ENCODE data around the gene CD79A. TPM values are rescaled to one million over a fixed set of nuclear protein-coding genes. Genes with fewer than 3 reads are reported as not detected.

The CD79A gene
- total and polyA plus RNA-seq, 5 donors = 0.09 to 0.58 (median 0.37) TPM; not detected in 2

DNA sequence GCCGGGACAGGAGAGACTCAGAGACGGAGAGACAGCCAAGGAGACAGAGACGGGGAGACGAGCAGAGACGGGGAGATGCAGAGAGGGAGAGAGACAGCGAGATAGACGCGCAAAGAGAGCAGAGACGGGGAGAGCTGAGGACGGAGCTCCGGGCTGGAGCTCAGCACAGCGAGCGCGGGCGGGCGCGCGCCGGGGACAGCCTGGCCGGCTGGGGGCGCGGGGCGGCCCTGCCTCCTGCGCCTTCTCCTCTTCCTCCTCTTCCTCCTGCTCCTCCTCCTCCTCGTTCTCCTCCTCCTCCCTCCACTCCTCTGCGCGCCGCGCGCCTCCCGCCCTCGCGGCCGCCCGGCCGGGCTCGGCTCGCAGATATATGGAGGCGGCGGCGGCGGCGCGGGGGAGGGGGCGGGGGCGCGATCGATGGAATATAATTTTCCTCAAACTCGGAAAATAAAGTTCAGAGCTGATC, 51.2 kb downstream of the CD79A start, which contains the start of gene ERFL:
Gene ERFL, minus strand, starts transcription at position 229 of the 463 bp plus-strand sequence. CDS start 15,530 bp downstream, outside the sequence.
- Histone ChIP-seq H3K9me3 (ENCODE audit: control insufficient read depth, low read length) (no peaks in the 10 kb centered on the region), H3K4me3 (ENCODE audit: low read length) (peak within 1 kb of the TSS; percentile 57), H3K27ac (ENCODE audit: low read length) (no peak within 1 kb of the TSS), H3K27me3 (ENCODE audit: control insufficient read depth, insufficient read depth) (no peaks in the 10 kb centered on the region), H3K4me1 (ENCODE audit: control insufficient read depth, insufficient read depth, low read length) (peaks cover 2% of the 10 kb centered on the region)
- DNase-seq = peak in 1 of 3 donors; percentile 39
- intact Hi-C loops (cut with DNase I) = no loop called here
- ATAC-seq = no peak
- WGBS = under 1% methylated on average over 49 of the region's 49 CpGs

DNA sequence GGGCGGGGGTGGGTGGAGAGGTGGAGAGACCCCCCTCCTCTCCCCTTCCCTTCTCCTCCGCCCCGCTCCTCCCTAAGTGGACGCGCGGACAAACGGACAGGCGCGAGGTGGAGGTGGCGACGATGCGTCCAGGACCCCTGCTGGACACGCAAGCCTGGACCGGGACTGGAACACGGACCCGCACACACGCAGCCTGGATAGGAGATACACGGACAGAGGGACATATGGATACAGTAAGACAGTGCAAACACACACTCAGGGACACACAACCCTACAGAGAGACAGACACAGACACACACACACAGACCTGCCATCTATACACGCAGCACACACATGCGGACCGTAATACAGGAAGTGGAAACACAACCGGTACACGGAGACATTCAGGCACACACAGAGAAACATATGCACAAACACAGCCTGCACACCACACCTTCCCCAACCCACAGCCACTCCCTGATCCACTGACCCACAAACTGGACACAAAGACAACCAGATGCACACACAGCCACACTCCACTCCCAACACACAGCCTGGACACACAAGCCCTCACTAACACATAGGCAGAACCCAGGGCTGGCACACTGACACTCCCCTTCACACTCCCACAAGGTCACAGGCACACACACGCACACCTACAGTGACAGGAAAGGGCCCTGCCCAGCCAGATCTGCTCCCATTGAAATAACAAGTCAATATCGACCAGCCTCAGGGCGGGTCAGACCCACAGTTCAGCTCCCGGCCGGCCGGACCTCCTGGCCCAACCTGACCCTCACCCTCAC, 51.9 kb downstream of the CD79A start:
- H3K27ac ChIP-seq (ENCODE audit: low read length) = no peak overlapping the region
- intact Hi-C loops (cut with DNase I) = no loop called here
- H3K9me3 ChIP-seq (ENCODE audit: control insufficient read depth, low read length) = no peaks in the 10 kb centered on the region
- H3K27me3 ChIP-seq (ENCODE audit: control insufficient read depth, insufficient read depth) = no peaks in the 10 kb centered on the region
- ATAC-seq = no peak
- DNase-seq = peak in 1 of 3 donors; percentile 37
- peak overlapping the region; percentile 57 for H3K4me3 ChIP-seq (ENCODE audit: low read length)
- H3K4me1 ChIP-seq (ENCODE audit: control insufficient read depth, insufficient read depth, low read length) = peaks cover 2% of the 10 kb centered on the region
- 3% methylated on average over 29 of the region's 29 CpGs for WGBS

DNA sequence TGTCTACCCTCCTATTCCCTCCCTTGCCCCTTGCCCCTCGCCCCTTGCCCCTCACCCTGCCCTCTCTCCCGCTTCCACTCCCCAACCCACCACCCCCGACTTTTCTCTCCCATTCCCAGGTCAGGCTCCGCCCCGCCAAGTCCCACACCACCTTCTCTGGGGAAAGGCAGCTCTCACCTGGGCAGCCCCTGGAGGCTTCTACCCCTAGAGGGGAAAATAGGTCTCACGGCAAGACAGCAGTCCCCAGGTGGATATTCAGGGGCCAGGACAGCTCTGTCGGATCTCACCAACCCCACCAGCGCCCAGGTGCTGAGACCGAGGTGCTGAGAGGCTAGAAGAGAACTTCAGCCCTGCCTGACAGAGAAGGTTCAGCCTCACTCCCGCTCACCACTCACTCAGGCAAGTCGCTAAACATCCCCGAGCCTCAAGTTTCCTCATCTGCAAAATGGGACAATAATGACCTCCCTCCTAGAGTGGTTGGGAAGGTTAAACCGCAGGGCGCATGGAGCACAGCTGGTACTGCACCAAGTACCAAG, 52.5 kb downstream of the CD79A start:
- intact Hi-C loops (cut with DNase I) = loop anchor here in 1 of 4 donors (10.0 kb wide), 1 partner anchor 45 kb away; the partner anchor contains the start of gene ARHGEF1
- no peak for ATAC-seq

DNA sequence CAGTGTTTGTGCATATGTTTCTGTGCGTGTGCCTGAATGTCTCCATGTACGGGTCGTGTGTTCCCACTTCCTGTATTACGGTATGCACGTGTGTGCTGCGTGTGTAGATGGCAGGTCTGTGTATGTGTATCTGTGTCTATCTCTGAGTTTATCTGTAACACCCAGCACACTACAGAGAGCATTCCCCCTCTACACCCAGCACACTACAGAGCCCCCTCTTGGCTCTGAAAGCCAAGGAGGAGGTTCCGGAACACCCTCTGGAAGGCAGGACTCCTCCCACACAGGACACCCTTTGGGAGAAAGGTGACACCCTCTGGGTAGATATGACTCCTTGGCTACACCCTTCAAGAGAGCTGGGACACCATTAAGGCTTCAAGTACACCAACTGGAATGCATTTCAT, 53.2 kb downstream of the CD79A start:
- intact Hi-C loops (cut with DNase I) = loop anchor here in 1 of 4 donors (10.0 kb wide), 1 partner anchor 46 kb away; the partner anchor contains the start of gene ARHGEF1
- no peak overlapping the region for H3K4me3 ChIP-seq (ENCODE audit: low read length)
- DNase-seq (no peak), ATAC-seq (no peak)
- H3K4me1 ChIP-seq (ENCODE audit: control insufficient read depth, insufficient read depth, low read length) = peaks cover 2% of the 10 kb centered on the region
- 9% methylated on average over 7 of the region's 7 CpGs for WGBS
- no peaks in the 10 kb centered on the region for H3K27me3 ChIP-seq (ENCODE audit: control insufficient read depth, insufficient read depth)
- no peaks in the 10 kb centered on the region for H3K9me3 ChIP-seq (ENCODE audit: control insufficient read depth, low read length)
- no peak overlapping the region for H3K27ac ChIP-seq (ENCODE audit: low read length)

More for the DNA sequence above, 52.5 kb downstream of the CD79A start:
- peak in 1 of 3 donors; percentile 6 for DNase-seq
- Histone ChIP-seq H3K27ac (ENCODE audit: low read length) (no peak overlapping the region), H3K9me3 (ENCODE audit: control insufficient read depth, low read length) (no peaks in the 10 kb centered on the region), H3K4me1 (ENCODE audit: control insufficient read depth, insufficient read depth, low read length) (peaks cover 2% of the 10 kb centered on the region), H3K27me3 (ENCODE audit: control insufficient read depth, insufficient read depth) (no peaks in the 10 kb centered on the region), H3K4me3 (ENCODE audit: low read length) (no peak overlapping the region)
- 18% methylated on average over 14 of the region's 14 CpGs for WGBS

Small RNA genes within 50 kb of the gene (microRNA-seq; reads per million reads assigned to microRNA genes)
- 0 reads per million in 2 donors for gene MIR6797

Other genes starting within 250 kb of the CD79A start
- gene CEACAM7, start 189.0 kb upstream of the CD79A start, total RNA-seq = not detected
- not detected for gene CEACAM7, start 189.0 kb upstream of the CD79A start, polyA plus RNA-seq
- gene CEACAM5, start 168.7 kb upstream of the CD79A start, total RNA-seq = not detected
- gene CEACAM5, start 168.7 kb upstream of the CD79A start, polyA plus RNA-seq = 0.07 TPM
- gene CEACAM6, start 121.7 kb upstream of the CD79A start, total RNA-seq = under 1 TPM in 1 of 4 donors, not detected in 3; 0.36 TPM
- not detected for gene CEACAM6, start 121.7 kb upstream of the CD79A start, polyA plus RNA-seq
- under 1 TPM in 2 of 4 donors, not detected in 2; 0.29 to 0.59 TPM for gene CEACAM3, start 80.7 kb upstream of the CD79A start, total RNA-seq
- 0.07 TPM for gene CEACAM3, start 80.7 kb upstream of the CD79A start, polyA plus RNA-seq
- gene LYPD4, start 32.6 kb upstream of the CD79A start, total RNA-seq = not detected
- not detected for gene LYPD4, start 32.6 kb upstream of the CD79A start, polyA plus RNA-seq
- not detected for gene DMRTC2, start 32.2 kb upstream of the CD79A start, total RNA-seq
- not detected for gene DMRTC2, start 32.2 kb upstream of the CD79A start, polyA plus RNA-seq
- gene RPS19, start 17.0 kb upstream of the CD79A start, total RNA-seq = 100 to 1,000 TPM; 625 to 784 (median 741) TPM
- 863 TPM for gene RPS19, start 17.0 kb upstream of the CD79A start, polyA plus RNA-seq
- gene ARHGEF1, start 5.9 kb downstream of the CD79A start, total RNA-seq = 10 to 100 TPM; 39.7 to 43.9 (median 40.8) TPM
- gene ARHGEF1, start 5.9 kb downstream of the CD79A start, polyA plus RNA-seq = 42.8 TPM
- gene ERFL, start 51.2 kb downstream of the CD79A start, total RNA-seq = under 1 TPM in 1 of 4 donors, not detected in 3; 0.20 TPM
- gene ERFL, start 51.2 kb downstream of the CD79A start, polyA plus RNA-seq = 0.02 TPM
- gene RABAC1, start 82.0 kb downstream of the CD79A start, total RNA-seq = 100 to 1,000 TPM in 1 of 4 donors, 10 to 100 TPM in 3; 79.6 to 113 (median 90.3) TPM
- 140 TPM for gene RABAC1, start 82.0 kb downstream of the CD79A start, polyA plus RNA-seq
- 100 to 1,000 TPM; 194 to 295 (median 234) TPM for gene ATP1A3, start 117.0 kb downstream of the CD79A start, total RNA-seq
- 104 TPM for gene ATP1A3, start 117.0 kb downstream of the CD79A start, polyA plus RNA-seq
- gene GRIK5, start 192.9 kb downstream of the CD79A start, total RNA-seq = 10 to 100 TPM; 12.5 to 18.3 (median 14.6) TPM
- 8.9 TPM for gene GRIK5, start 192.9 kb downstream of the CD79A start, polyA plus RNA-seq
- 1 to 10 TPM; 8.4 to 9.3 (median 8.5) TPM for gene ZNF574, start 198.9 kb downstream of the CD79A start, total RNA-seq
- 5.2 TPM for gene ZNF574, start 198.9 kb downstream of the CD79A start, polyA plus RNA-seq

Data from right cardiac atrium (tissue), 5 donors.